GM12875 (cell line): ENCODE results near the gene WNT9A.

ENCODE experiments used
- H3K4me3 ChIP-seq: one replicate; pipeline ENCODE4 v1.5.1; 2011; ENCODE audit warnings: low read depth, low read length, control low read depth
- CTCF ChIP-seq: IDR thresholded peaks from 2 replicates; pipeline ENCODE4 v1.5.1; 2011; ENCODE audit warnings: low read depth, mild to moderate bottlenecking, control low read depth, inconsistent platforms, low read length, moderate library complexity, borderline replicate concordance; ENCODE audit not compliant: insufficient read depth

Gene WNT9A

DNA sequence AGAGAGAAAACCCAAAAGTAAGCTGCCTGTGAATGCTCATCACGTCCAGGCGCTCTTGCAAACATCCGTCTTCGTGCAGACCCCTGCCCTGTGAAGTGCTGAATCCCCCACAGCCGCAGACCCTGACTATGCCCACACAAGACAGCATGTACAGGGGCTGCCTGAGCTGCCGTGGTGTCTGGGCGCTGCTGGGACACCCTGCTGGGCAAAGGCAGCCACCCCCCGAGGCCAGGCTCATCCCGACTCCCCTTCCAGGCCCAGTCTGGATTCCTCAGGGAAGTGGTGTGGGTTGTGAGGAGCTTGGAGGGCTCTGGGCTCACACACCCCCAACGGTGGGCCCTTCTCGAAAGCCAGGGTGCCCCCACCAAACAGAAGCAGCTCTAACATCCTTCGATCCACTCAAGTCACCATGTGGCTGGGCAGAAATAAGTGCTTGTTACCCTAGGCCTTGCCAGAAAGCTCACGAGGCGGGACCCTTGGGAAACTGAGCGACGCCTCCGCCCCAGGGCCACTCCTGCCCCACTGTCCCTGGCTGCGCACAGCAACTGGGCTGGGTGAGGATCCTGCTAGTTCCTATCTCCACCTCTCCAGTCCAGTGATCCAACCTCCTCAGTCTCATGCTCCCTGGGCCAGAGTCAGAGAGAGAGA is 4.8 kb upstream of the WNT9A start:
- no peak overlapping the region for H3K4me3 ChIP-seq
- no peak for TF ChIP-seq CTCF

DNA sequence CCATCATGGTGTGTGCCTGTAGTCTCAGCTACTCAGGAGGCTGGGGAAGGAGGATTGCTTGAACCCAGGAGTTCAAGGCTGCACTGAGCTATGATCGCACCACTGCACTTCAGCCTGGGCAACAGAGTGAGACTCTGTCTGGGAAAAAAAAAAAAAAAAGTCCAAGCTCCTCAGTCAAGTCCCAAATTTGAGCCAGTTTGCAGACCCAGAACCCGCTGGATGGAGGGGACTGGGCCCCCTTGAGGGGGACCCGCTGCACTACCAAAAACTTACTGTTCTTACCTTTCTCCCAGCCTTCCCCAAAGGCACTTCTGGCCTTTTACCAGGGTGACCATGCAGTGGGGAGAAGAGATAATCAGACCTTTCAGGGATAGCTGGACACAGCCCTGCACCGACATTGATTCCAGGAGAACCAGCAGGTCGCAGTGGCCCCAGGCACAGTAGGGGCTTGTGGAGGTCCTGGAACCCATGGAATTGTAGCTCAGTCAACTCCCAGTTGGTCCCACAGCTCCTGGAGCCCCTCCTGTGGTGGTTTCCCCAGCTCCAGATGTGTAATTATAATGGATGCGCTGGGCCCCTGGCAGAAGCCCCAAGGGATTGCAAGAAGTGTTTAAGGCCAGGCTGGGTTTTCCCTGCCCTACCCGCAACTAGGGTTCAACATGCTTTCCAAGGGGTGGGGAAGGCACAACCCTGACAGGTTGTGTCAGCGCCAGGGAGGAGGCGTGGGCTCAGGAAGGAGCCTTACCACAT is 4.1 kb upstream of the WNT9A start:
- H3K4me3 ChIP-seq, result no peak overlapping the region
- TF ChIP-seq CTCF, result no peak

DNA sequence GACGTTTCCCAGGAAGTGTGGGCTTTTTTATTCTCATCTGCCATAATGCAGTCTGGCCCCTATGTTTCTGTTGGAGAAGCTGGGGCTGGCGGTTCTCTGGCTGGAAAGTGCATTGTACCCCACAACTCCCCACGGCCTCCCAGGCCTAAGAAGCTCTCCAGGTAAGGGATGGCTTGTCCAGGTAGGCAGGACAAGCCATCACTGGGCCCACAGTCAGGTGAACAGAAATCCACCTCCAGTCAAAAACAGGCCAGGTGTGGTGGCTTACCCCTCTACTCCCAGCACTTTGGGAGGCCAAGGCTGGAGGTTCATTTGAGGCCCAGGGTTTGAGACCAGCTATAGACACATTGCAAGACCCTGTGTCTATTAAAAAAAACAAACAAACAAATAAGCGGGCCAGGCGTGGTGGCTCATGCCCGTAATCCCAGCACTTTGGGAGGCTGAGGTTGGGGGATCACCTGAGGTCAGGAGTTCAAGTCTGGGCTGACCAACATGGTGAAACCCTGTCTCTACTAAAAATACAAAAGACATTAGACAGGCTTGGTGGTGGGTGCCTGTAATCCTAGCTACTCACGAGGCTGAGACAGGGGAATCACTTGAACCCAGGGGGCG is 3.1 kb upstream of the WNT9A start:
- H3K4me3 ChIP-seq, result no peak overlapping the region
- TF ChIP-seq CTCF, result no peak

- H3K4me3 ChIP-seq, result no peak overlapping the region
- TF ChIP-seq CTCF, result no peak
These were observed 2.4 kb upstream of the WNT9A start for GRCh38 chr1:227949954-227950734.

- no peak for TF ChIP-seq CTCF
- no peak overlapping the region for H3K4me3 ChIP-seq
These were observed 1.7 kb upstream of the WNT9A start for GRCh38 chr1:227949341-227949921.

DNA sequence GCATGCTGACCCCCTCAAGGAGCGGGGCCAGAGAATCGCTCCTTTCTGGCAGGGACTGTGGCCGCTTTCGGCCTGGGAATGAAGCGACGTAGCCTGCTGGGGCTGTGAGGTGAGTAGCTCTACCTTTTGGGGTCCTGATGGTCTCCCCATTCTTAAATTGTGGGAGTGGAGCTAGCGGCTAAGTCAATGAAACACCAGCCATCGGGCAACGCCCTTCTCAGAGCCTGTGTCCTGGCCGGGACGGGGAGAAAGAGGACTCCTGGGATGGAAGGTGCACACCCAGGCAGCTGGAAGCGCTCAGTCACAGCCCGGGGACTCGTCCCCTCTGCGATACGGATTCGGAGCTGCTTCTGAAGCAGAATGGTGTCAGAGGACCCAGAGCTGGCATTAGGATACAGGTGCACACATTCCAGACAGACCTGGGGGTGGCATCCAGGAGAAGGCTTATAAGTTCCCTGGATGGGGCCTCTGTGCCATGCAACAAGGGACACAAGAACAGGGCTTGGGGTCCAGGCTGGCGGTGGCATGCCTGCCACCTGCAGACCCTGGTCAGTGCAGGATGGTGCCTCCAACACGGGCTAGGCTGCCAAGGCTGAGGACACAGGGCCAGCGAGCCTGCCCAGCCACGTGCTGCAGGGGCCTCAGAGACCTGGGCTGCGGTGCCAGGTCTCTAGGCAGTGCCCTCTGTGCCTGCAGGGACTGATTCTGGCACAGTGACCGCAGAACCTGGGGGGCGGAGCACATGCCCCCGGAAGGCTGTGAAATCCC is 945 bp upstream of the WNT9A start:
- TF ChIP-seq CTCF, result no peak
- no peak overlapping the region for H3K4me3 ChIP-seq
